Measurements from ENCODE around the gene CNTN4.
"Not testable (repeated sequence)": the region's sequence is repeated elsewhere in the genome, so short reads cannot be mapped to it uniquely, and the experiment has no call there.

The CNTN4 gene

DNA sequence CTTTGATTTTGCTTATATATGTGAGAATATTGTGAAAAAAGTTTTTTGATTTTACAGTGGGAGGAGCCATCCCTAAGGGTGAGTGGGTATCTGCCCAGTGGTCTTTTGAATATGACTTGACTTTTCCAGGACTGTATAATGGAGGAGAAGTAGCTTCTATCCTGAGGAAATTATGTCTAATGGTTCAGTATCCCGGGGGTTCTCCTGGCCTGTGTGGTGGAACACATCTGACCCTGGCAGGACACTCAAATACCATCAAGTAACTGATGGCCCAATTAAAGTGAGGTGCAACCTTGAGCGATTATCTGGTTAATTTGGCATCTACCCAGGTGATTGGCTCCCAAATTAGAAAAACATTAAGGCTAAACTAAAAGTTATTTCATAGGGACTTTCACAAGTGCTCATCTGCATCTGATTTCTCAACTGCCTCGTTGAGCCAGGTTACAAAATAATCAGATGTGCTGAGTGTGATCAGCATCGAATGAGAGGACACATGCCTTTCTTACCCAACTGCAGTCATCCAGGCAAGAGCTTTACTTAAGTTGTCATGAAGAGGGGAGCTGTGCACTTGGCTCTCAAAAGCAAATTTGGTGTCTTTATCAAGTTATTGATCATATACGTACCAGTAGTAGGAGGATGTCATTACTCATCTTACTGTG is 810.2 kb downstream of the CNTN4 start:
- Mint-ChIP-seq H3K9me3 (peaks cover 9% of the 10 kb centered on the region), H3K27ac (no peak overlapping the region), H3K4me3 (no peak overlapping the region), H3K4me1 (ENCODE audit: low read depth) (no peaks in the 10 kb centered on the region), H3K36me3 (ENCODE audit: low read depth) (no peaks in the 10 kb centered on the region), H3K27me3 (no peaks in the 10 kb centered on the region)
- intact Hi-C loops (cut with micrococcal nuclease) = no loop called here

DNA sequence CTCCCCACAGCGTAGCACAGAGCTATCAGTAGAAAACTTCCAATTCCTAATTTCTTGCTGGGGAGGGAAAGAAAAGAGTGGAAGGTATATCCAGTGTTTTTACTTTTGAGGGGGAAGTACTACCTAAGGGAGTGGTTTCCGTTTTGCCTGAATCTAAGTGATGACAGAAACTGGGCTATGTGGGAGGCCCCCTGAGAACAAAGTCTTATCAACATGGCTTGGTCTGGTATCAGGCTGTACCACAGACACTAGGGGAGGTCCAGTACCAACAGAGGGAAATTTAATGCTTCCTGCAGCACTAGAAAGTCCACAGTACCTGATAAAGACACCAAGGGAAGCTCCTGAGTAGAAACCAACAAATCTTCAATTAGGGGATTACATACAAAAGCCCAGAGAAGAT is 812.3 kb downstream of the CNTN4 start:
- H3K4me1 Mint-ChIP-seq (ENCODE audit: low read depth) = no peaks in the 10 kb centered on the region
- intact Hi-C loops (cut with micrococcal nuclease) = no loop called here
- no peak overlapping the region for H3K27ac Mint-ChIP-seq
- H3K27me3 Mint-ChIP-seq = no peaks in the 10 kb centered on the region
- H3K9me3 Mint-ChIP-seq = peaks cover 9% of the 10 kb centered on the region
- H3K36me3 Mint-ChIP-seq (ENCODE audit: low read depth) = no peaks in the 10 kb centered on the region
- H3K4me3 Mint-ChIP-seq = no peak overlapping the region

DNA sequence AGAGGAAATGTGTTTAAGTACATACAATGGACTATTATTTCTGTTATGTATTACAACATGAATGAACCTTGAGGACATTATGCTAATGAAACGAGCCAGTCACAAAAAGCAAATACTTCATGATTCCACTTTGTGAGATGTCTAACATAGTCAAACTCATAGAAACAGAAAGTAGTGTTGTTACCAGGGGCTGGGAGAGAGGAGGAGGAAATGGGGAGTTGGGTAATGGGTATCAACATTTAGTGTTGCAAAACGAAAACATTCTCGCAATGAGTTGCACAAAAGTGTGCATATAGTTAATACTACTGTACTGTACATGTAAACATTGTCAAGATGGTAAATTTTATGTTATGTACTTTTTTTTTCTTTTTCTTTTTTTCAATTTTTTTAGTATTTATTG is 817.2 kb downstream of the CNTN4 start:
- intact Hi-C loops (cut with micrococcal nuclease) = no loop called here
- Mint-ChIP-seq H3K9me3 (peaks cover 22% of the 10 kb centered on the region), H3K4me1 (ENCODE audit: low read depth) (no peaks in the 10 kb centered on the region), H3K36me3 (ENCODE audit: low read depth) (no peaks in the 10 kb centered on the region), H3K27ac (no peak overlapping the region), H3K4me3 (no peak overlapping the region), H3K27me3 (no peaks in the 10 kb centered on the region)

DNA sequence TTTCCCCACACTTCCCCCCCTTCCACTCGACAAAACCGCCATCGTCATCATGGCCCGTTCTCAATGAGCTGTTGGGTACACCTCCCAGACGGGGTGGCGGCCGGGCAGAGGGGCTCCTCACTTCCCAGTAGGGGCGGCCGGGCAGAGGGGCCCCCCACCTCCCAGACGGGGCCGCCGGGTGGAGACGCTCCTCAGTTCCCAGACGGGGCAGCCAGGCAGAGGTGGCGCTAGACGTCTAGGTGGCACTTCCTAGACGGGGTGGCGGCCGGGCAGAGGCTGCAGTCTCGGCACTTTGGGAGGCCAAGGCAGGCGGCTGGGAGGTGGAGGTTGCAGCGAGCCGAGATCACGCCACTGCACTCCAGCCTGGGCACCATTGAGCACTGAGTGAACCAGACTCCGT is 818.0 kb downstream of the CNTN4 start:
- H3K4me1 Mint-ChIP-seq (ENCODE audit: low read depth); H3K4me3 Mint-ChIP-seq; H3K27me3 Mint-ChIP-seq; intact Hi-C loops (cut with micrococcal nuclease); H3K36me3 Mint-ChIP-seq (ENCODE audit: low read depth); H3K27ac Mint-ChIP-seq: not testable (repeated sequence)
- peaks cover 18% of the 10 kb centered on the region for H3K9me3 Mint-ChIP-seq

DNA sequence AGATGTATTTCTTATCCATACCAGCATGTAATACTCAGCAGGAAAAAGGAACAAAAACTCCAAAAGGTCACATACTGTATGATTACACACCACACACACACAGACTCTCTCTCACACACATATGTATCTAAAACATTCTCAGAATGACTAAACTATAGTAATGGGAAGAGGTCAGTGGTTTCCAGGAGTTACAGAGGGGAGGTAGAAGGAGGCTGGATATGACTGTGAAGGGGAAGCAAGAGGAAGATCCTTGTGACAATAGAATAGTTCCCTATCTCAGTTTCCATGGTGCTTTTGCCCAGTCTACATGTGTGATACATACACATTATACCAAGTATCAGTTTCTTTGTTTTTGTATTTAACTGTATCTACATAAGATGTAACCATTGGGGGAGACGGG is 821.4 kb downstream of the CNTN4 start:
- intact Hi-C loops (cut with micrococcal nuclease) = no loop called here
- peaks cover 13% of the 10 kb centered on the region for H3K9me3 Mint-ChIP-seq
- H3K27me3 Mint-ChIP-seq = no peaks in the 10 kb centered on the region
- H3K4me1 Mint-ChIP-seq (ENCODE audit: low read depth) = no peaks in the 10 kb centered on the region
- H3K36me3 Mint-ChIP-seq (ENCODE audit: low read depth) = no peaks in the 10 kb centered on the region
- H3K27ac Mint-ChIP-seq = no peak overlapping the region
- no peak overlapping the region for H3K4me3 Mint-ChIP-seq

DNA sequence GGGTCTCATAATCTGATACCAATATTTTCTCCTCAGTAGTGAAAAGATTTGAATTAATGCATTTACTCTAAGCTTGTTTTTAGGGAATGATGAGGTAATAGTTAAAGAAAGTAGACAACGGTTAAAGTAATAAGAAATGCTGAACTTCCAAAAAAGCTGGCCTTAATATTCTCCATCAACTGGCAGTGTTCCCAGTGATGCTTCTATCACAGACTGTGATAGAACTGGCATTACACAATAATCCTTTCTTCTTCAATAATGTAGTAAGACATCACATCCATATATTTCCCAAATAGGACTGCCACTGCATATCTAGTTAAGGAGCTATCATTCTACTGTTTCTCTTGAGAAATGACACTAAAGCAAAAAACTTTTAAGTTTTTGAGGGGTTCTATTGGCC is 822.8 kb downstream of the CNTN4 start:
- Mint-ChIP-seq H3K9me3 (peaks cover 13% of the 10 kb centered on the region), H3K4me1 (ENCODE audit: low read depth) (no peaks in the 10 kb centered on the region), H3K27me3 (no peaks in the 10 kb centered on the region), H3K4me3 (no peak overlapping the region), H3K27ac (no peak overlapping the region), H3K36me3 (ENCODE audit: low read depth) (no peaks in the 10 kb centered on the region)
- intact Hi-C loops (cut with micrococcal nuclease) = no loop called here

DNA sequence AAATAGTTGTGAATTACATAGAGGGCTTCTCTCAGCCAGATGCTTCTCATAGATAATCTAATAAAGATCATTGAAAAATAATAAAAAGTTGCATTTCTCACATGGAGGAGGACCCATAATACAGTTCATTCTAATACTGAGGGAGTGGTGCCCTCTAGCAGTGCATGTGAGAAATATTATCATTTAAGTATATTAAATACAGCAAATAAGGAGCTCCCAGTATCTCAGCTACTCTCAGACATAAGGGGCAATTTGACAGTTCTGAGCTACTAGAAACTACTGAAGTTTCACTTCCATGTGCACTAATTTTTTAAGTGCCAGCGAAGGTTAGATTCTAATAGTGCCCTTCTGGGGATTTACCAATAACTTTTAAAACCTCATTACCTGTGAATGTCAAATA is 823.2 kb downstream of the CNTN4 start:
- H3K4me3 Mint-ChIP-seq = no peak overlapping the region
- H3K4me1 Mint-ChIP-seq (ENCODE audit: low read depth) = no peaks in the 10 kb centered on the region
- H3K9me3 Mint-ChIP-seq = peaks cover 10% of the 10 kb centered on the region
- H3K27me3 Mint-ChIP-seq = no peaks in the 10 kb centered on the region
- H3K27ac Mint-ChIP-seq = no peak overlapping the region
- intact Hi-C loops (cut with micrococcal nuclease) = no loop called here
- no peaks in the 10 kb centered on the region for H3K36me3 Mint-ChIP-seq (ENCODE audit: low read depth)

DNA sequence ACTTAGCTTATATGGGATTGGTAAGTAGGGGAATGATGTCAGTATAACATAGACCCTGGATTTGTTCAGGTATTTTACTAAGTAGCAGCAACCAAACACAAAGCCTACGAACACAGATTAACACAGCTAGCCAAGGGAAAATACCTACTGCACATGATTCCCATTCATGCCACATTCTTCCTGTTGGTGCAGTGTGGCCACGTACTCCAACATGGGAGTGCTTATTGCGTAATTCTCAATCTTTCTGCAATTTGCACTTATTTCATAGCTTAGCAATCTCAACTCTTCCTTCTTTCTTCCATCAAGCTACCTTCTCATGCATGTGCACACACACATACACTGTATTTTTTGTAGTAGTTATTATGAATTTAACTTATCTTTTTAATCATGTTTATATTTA is 824.7 kb downstream of the CNTN4 start:
- Mint-ChIP-seq H3K4me3 (no peak overlapping the region), H3K27me3 (no peaks in the 10 kb centered on the region), H3K4me1 (ENCODE audit: low read depth) (no peaks in the 10 kb centered on the region), H3K27ac (no peak overlapping the region), H3K9me3 (no peaks in the 10 kb centered on the region), H3K36me3 (ENCODE audit: low read depth) (no peaks in the 10 kb centered on the region)
- intact Hi-C loops (cut with micrococcal nuclease) = no loop called here

DNA sequence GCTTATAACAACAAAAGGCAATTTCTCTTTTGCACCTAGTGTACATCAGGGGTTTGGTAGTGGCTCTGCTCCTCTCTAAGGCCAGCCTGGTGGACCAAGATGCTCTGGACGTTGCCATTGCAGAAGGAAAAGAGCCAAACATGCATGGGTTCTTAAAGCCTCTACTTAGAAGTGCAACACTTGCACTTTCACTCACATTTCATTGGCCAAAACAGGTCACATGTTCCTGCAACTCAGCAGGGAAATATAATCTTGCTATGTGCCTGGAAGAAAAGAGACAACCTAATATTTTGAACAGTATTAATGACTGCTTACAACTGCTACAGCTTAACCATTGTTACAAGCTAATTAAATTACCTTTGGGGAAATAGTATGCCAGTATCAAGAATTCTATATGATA is 828.6 kb downstream of the CNTN4 start:
- no peak overlapping the region for H3K27ac Mint-ChIP-seq
- H3K36me3 Mint-ChIP-seq (ENCODE audit: low read depth) = no peaks in the 10 kb centered on the region
- no peaks in the 10 kb centered on the region for H3K4me1 Mint-ChIP-seq (ENCODE audit: low read depth)
- no peak overlapping the region for H3K4me3 Mint-ChIP-seq
- H3K27me3 Mint-ChIP-seq = no peaks in the 10 kb centered on the region
- peaks cover 12% of the 10 kb centered on the region for H3K9me3 Mint-ChIP-seq
- intact Hi-C loops (cut with micrococcal nuclease) = no loop called here

DNA sequence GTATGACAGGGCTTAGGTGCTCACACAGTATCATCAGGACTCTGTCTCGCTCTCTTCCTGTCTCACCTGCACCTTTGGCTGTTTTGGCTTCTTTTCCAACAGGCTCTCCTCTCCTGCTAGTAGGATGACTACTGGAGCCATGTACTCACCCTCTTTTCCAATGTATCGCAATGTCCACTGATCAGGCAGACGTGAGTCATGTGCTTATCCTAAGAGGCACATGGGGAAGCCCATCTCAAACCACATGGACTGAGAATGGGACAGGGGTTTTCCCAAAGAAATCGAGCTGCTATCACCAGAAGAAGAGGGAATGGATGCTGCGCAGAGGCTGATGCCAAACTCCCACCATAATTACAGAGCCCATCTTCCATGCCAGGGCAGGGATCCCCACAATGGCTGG is 830.9 kb downstream of the CNTN4 start:
- Mint-ChIP-seq H3K27me3 (no peaks in the 10 kb centered on the region), H3K9me3 (peaks cover 31% of the 10 kb centered on the region), H3K36me3 (ENCODE audit: low read depth) (no peaks in the 10 kb centered on the region), H3K27ac (no peak overlapping the region), H3K4me1 (ENCODE audit: low read depth) (no peaks in the 10 kb centered on the region), H3K4me3 (no peak overlapping the region)
- intact Hi-C loops (cut with micrococcal nuclease) = no loop called here

DNA sequence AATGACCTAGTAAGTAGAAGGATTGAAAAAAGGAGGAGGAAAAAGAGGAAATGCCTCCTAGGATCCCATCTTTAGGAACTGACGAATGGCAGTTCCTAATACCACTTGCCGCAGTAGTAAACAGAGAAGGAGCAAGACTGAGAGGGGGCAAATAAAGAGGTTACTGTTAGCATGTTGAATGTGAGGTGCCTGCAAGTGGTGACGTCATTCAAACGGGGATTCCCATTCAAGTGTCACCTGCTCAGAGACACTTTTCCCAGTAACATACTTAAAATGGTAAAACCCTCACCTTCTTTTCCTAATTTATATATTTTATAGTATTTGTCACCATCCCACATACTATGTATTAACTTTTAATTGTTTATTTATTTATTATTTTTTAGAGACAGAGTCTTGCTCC is 832.6 kb downstream of the CNTN4 start:
- H3K27me3 Mint-ChIP-seq = no peaks in the 10 kb centered on the region
- H3K4me3 Mint-ChIP-seq = no peak overlapping the region
- intact Hi-C loops (cut with micrococcal nuclease) = no loop called here
- no peak overlapping the region for H3K27ac Mint-ChIP-seq
- H3K9me3 Mint-ChIP-seq = peaks cover 31% of the 10 kb centered on the region
- no peaks in the 10 kb centered on the region for H3K36me3 Mint-ChIP-seq (ENCODE audit: low read depth)
- H3K4me1 Mint-ChIP-seq (ENCODE audit: low read depth) = no peaks in the 10 kb centered on the region

DNA sequence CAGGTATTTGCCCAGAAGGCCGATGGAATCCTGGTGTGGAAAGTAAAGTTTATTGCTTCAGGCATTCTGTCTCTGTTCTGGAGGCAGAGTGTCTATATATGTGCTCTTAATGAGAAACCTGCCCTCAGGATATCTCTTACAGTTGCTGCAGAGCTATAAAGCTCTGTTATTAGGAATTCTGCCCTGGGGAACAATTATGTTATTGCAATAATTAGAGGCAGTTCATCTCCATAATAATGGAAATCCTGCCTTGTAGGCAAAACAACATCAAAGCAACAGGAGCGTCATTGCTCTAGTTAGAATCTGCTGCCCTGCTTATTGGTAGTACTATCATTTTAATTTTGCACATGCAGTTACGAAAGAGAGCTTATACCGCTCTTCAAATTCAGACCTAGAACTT is 835.9 kb downstream of the CNTN4 start:
- intact Hi-C loops (cut with micrococcal nuclease) = no loop called here
- peaks cover 31% of the 10 kb centered on the region for H3K9me3 Mint-ChIP-seq
- no peaks in the 10 kb centered on the region for H3K36me3 Mint-ChIP-seq (ENCODE audit: low read depth)
- H3K27me3 Mint-ChIP-seq = no peaks in the 10 kb centered on the region
- no peak overlapping the region for H3K4me3 Mint-ChIP-seq
- no peaks in the 10 kb centered on the region for H3K4me1 Mint-ChIP-seq (ENCODE audit: low read depth)
- H3K27ac Mint-ChIP-seq = no peak overlapping the region

DNA sequence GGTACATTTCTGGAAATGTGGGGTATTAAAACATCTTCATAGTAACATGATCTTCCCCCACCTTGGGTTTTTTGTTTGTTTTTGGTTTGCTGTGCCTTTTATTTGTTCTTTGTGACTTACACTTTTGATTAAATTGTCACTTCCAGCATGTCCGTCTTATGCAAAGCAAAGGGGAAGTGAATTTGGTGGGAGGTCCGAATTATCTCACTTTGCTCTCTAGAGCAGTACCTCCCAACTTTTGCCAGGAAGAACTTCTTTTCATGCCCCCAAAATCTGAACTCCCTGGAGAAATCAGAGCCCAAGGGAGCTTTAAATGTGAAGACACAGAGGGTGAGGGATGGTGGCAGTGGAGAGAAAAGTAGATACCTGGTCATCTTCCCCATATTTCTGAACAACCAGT is 838.4 kb downstream of the CNTN4 start:
- peaks cover 21% of the 10 kb centered on the region for H3K9me3 Mint-ChIP-seq
- intact Hi-C loops (cut with micrococcal nuclease) = no loop called here
- H3K27ac Mint-ChIP-seq = no peak overlapping the region

DNA sequence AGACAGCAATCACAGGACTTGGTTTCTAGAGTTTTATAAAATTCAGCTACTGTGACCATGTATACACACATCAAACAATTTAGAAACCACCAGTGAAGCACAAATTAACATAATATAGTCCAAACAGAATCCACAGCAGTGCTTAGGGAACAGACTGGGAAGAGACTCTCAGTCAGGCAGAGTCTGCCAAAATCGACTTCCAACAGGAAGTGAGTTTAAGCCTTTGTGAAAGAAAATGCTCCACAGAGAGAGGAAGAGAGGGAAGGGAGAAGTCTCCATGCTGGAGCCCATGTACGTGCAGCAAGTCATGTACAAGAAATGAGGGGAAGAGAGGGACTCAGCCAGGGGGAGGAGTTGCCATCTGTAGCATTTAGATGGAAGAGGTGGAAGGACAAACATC is 838.9 kb downstream of the CNTN4 start:
- no peaks in the 10 kb centered on the region for H3K4me1 Mint-ChIP-seq (ENCODE audit: low read depth)
- peaks cover 15% of the 10 kb centered on the region for H3K9me3 Mint-ChIP-seq
- no peaks in the 10 kb centered on the region for H3K27me3 Mint-ChIP-seq
- H3K4me3 Mint-ChIP-seq = no peak overlapping the region
- H3K27ac Mint-ChIP-seq = no peak overlapping the region
- intact Hi-C loops (cut with micrococcal nuclease) = no loop called here
- no peaks in the 10 kb centered on the region for H3K36me3 Mint-ChIP-seq (ENCODE audit: low read depth)

More for the DNA sequence above, 838.4 kb downstream of the CNTN4 start:
- no peaks in the 10 kb centered on the region for H3K36me3 Mint-ChIP-seq (ENCODE audit: low read depth)
- H3K4me3 Mint-ChIP-seq = no peak overlapping the region
- no peaks in the 10 kb centered on the region for H3K27me3 Mint-ChIP-seq
- no peaks in the 10 kb centered on the region for H3K4me1 Mint-ChIP-seq (ENCODE audit: low read depth)

DNA sequence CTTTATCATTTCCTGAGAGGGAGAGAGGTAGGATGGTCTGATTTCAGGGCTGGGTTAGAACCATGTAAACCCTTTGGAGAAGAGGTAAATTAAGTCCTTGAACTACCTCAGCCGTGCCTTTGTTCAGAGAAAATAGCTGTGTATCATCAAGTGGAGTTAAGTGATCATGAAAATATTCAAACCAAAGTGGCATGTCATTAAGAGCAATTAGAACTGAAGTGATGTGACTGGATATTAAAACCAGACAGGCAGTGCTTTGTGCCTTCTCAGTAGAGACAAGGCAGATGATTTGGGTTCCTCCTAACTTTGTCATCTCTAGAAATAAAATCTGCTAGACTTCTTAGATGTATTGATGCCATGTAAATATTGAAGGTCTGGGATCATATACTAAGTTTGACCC is 840.0 kb downstream of the CNTN4 start:
- intact Hi-C loops (cut with micrococcal nuclease) = no loop called here
- H3K9me3 Mint-ChIP-seq = peaks cover 4% of the 10 kb centered on the region
- H3K4me3 Mint-ChIP-seq = no peak overlapping the region
- no peaks in the 10 kb centered on the region for H3K4me1 Mint-ChIP-seq (ENCODE audit: low read depth)
- H3K27ac Mint-ChIP-seq = no peak overlapping the region
- H3K36me3 Mint-ChIP-seq (ENCODE audit: low read depth) = no peaks in the 10 kb centered on the region
- no peaks in the 10 kb centered on the region for H3K27me3 Mint-ChIP-seq

Data from dendritic cell treated with granulocyte-macrophage colony-stimulating factor and Interleukin-4, amounts not matched to agents 40 ng/mL and 50 ng/mL, for 4 days (primary cell).